Keratinocyte (primary cell): Measurements from ENCODE around the gene KCNG1.

Experiments used
- CTCF ChIP-seq, 3 experiments: IDR thresholded peaks in 1 of 3; conservative IDR thresholded peaks in 1 of 3; optimal IDR thresholded peaks in 1 of 3; 2 replicates in 2 of 3; 3 replicates in 1 of 3; pipeline versions ENCODE3 to v1.5.1; 2011; ENCODE audit warnings: low read length in 3 of 3, mild to moderate bottlenecking in 3 of 3, moderate library complexity in 2 of 3, control low read depth in 1 of 3, inconsistent platforms in 1 of 3; ENCODE audit not compliant: insufficient read depth in 2 of 3; ENCODE audit errors: extremely low read depth in 1 of 3
- EZH2 ChIP-seq: IDR thresholded peaks from one replicate; pipeline ENCODE4 v1.6.1; 2012; ENCODE audit warnings: inconsistent platforms, mild to moderate bottlenecking, low read length, moderate library complexity

- TF ChIP-seq CTCF (optimal IDR thresholded peaks at IDR 0.05 in 1 of 3, IDR thresholded peaks at IDR 0.05 in 1 of 3, conservative IDR thresholded peaks at IDR 0.05 in 1 of 3; ENCODE audit: extremely low read depth in 1 of 3, insufficient read depth in 2 of 3, low read length in 3 of 3) (no peak), EZH2 (no peak)
Observed at GRCh38 chr20:51008718-51009117, 14.2 kb downstream of the KCNG1 start.
